Thyroid gland (tissue), 4 donors: ENCODE measurements around the gene GNA15. TPM values are rescaled to one million over a fixed set of nuclear protein-coding genes. Genes with fewer than 3 reads are reported as not detected.

Experiments
- DNase-seq, 2 donors: peaks; one replicate each; pipeline ENCODE4 v3.0.0-alpha.2; 2019
- H3K27ac ChIP-seq, 3 donors: fragments of 200-600 bp; sonication (generic); 1 replicate in 2 of 3; 2 replicates in 1 of 3; pipeline ENCODE4 v1.5.1; 2016 to 2019; ENCODE audit warnings: mild to moderate bottlenecking in 1 of 3, moderate library complexity in 1 of 3
- H3K27me3 ChIP-seq: fragments of 200-600 bp; sonication (generic); one replicate; pipeline ENCODE4 v1.5.1; 2019
- H3K36me3 ChIP-seq, 2 donors: fragments of 200-600 bp; sonication (generic); one replicate each; pipeline ENCODE4 v1.5.1; 2016 to 2019
- H3K4me1 ChIP-seq, 2 donors: fragments of 200-600 bp; sonication (generic); one replicate each; pipeline ENCODE4 v1.5.1; 2017 to 2019
- H3K4me3 ChIP-seq, 3 donors: fragments of 200-600 bp; sonication (generic); replicated peaks in 1 of 3; 1 replicate in 2 of 3; 2 replicates in 1 of 3; pipeline ENCODE4 v1.5.1; 2016; ENCODE audit warnings: mild to moderate bottlenecking in 1 of 3
- H3K9me3 ChIP-seq: fragments of 200-600 bp; sonication (generic); one replicate; pipeline ENCODE4 v1.5.1; 2017
- POLR2A ChIP-seq, 2 donors: fragments of 450-650 bp; IDR thresholded peaks; one replicate each; pipeline ENCODE4 v1.6.1; 2017; ENCODE audit warnings: antibody characterized with exemption in 2 of 2, mild to moderate bottlenecking in 2 of 2, moderate library complexity in 1 of 2
- WGBS, 2 donors: methylation state at CpG; one replicate each; pipeline ENCODE4 v1.1.5; 2017; 5-methylcytosine and 5-hydroxymethylcytosine counted together
- intact Hi-C: fragments of 100-400 bp; cut with DNase I; formaldehyde crosslinking; loops from one replicate; pipeline ENCODE4 v1.15.1; 2023
- total RNA-seq, 4 donors: library from RNA; depleted of rRNA; stranded (reverse); fragments of >200 nt; gene quantifications; one replicate each; pipeline ENCODE4 v1.2.3, GENCODE V29; 2016
- TF ChIP-seq, protein P1 (sequence below), 6 experiments: fragments of 200-600 bp in 3 of 6; fragments of 450-650 bp in 3 of 6; sonication (generic) in 3 of 6; IDR thresholded peaks; one replicate each; pipeline ENCODE4 v1.5.1; 2016 to 2019; ENCODE audit warnings: antibody characterized with exemption in 6 of 6, mild to moderate bottlenecking in 2 of 6, inconsistent platforms in 1 of 6, moderate library complexity in 1 of 6

GNA15 gene
- total RNA-seq, 4 donors from 2014 or later = 0.88 to 4.6 (median 2.1) TPM

DNA sequence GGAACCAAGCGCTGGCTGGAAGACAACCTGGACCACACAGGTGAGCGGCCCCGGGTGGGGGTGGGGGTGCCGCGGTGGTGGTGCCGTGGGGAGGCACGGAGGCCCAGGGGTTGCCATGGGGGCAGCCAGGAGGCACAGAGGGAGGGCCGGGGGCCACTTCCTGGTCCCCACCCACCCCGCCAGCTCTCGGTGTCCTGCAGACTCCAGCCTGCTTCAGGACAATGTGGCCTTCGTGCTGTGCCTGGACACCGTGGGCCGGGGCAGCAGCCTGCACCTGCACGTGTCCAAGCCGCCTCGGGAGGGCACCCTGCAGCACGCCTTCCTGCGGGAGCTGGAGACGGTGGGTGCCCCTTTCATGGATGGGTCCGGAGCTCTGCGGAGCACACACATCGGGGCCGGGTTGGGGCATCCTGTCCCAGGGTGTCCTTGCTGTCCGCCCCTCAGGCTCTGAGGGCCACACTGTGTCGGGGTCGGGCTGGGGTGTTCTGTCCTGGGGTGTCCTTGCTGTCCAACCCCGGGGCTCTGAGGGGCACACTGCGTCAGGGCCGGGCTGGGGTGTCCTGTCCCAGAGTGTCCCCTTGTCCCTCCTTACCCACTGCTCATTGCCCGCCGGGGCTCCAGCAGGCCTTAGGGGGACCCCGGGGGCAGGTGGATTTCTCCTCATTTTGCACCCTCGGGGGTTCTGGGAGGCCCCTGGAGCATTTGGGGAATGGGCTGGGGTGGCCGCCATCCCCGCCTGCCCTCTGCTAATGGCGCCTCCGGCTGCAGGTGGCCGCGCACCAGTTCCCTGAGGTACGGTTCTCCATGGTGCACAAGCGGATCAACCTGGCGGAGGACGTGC is 68.2 kb downstream of the GNA15 start:
- Histone ChIP-seq H3K9me3 (no peaks in the 10 kb centered on the region), H3K4me3 (no peak overlapping the region), H3K4me1 (no peaks in the 10 kb centered on the region), H3K36me3 (peaks cover 29 to 32% of the 10 kb centered on the region in 2 donors), H3K27me3 (no peaks in the 10 kb centered on the region), H3K27ac (no peak overlapping the region)
- intact Hi-C loops = no loop called here
- 95% methylated on average over 13 to 22 of the region's 43 CpGs for WGBS, 2 donors
- no peak for TF ChIP-seq POLR2A (IDR thresholded peaks at IDR 0.05)
- TF ChIP-seq, protein P1, sequence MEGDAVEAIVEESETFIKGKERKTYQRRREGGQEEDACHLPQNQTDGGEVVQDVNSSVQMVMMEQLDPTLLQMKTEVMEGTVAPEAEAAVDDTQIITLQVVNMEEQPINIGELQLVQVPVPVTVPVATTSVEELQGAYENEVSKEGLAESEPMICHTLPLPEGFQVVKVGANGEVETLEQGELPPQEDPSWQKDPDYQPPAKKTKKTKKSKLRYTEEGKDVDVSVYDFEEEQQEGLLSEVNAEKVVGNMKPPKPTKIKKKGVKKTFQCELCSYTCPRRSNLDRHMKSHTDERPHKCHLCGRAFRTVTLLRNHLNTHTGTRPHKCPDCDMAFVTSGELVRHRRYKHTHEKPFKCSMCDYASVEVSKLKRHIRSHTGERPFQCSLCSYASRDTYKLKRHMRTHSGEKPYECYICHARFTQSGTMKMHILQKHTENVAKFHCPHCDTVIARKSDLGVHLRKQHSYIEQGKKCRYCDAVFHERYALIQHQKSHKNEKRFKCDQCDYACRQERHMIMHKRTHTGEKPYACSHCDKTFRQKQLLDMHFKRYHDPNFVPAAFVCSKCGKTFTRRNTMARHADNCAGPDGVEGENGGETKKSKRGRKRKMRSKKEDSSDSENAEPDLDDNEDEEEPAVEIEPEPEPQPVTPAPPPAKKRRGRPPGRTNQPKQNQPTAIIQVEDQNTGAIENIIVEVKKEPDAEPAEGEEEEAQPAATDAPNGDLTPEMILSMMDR (IDR thresholded peaks at IDR 0.05) = no peak
- no peak for DNase-seq

DNA sequence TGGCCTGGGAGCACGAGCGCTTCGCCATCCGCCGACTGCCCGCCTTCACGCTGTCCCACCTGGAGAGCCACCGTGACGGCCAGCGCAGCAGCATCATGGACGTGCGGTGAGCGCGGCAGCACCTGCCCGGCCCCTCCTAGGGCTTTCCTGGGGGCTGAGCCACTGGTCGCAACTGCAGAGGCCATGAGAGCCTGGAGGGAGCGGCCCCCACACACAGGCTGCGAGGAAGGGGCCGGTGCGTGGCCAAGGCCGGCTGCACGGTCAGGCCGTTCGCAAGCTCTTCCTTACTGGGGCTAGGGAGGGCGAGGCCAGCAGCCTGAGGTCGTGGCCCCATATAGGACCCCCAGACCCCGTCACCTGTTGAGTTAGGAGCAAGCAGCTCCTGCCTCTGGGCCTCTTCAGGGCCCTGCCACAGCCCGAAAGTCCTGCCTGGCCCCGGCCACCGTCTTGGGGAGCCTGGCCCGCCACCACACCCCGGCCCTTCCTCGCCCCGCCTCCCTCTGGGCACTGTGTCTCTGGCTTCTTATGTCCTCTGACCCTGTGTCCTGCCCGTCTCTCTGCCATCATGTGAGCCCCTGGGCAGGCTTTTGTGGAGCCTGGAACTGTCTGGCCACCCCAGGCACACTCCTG is 68.9 kb downstream of the GNA15 start:
- intact Hi-C loops = no loop called here
- WGBS, 2 donors = 97 to 99% methylated on average over 15 to 30 of the region's 35 CpGs
- TF ChIP-seq, protein P1 (IDR thresholded peaks at IDR 0.05) = no peak
- no peak for TF ChIP-seq POLR2A (IDR thresholded peaks at IDR 0.05)

DNA sequence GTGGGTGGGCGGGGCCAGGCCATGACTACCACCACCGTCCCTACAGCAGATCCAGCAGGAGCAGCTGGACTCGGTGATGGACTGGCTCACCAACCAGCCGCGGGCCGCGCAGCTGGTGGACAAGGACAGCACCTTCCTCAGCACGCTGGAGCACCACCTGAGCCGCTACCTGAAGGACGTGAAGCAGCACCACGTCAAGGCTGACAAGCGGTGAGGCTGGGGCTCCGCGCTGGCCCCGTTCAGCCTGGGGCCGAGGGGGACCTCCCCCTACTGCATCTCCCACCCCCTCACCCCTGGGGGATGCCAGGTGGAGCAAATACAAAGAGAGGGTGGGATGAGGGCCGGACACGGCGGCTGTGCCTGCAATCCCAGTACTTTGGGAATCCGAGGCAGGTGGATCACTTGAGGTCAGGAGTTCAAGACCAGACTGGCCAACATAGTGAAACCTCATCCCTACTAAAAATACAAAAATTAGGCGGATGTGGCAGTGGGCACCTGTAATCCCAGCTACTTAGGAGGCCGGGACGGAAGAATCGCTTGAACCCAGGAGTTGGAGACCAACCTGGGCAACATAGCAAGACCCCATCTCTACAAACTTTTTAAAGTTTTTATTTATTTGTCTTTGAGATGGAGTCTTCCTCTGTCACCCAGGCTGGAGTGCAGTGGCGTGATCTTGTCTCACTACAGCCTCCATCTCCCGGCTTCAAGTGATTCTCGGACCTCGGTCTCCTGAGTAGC is 70.6 kb downstream of the GNA15 start:
- intact Hi-C loops = no loop called here
- peaks cover 29 to 30% of the 10 kb centered on the region in 2 donors for H3K36me3 ChIP-seq

More for the DNA sequence above, 68.9 kb downstream of the GNA15 start:
- Histone ChIP-seq H3K27me3 (no peaks in the 10 kb centered on the region), H3K4me3 (no peak overlapping the region), H3K27ac (no peak overlapping the region), H3K9me3 (no peaks in the 10 kb centered on the region), H3K4me1 (no peaks in the 10 kb centered on the region), H3K36me3 (peaks cover 29 to 30% of the 10 kb centered on the region in 2 donors)
- DNase-seq = no peak

DNA sequence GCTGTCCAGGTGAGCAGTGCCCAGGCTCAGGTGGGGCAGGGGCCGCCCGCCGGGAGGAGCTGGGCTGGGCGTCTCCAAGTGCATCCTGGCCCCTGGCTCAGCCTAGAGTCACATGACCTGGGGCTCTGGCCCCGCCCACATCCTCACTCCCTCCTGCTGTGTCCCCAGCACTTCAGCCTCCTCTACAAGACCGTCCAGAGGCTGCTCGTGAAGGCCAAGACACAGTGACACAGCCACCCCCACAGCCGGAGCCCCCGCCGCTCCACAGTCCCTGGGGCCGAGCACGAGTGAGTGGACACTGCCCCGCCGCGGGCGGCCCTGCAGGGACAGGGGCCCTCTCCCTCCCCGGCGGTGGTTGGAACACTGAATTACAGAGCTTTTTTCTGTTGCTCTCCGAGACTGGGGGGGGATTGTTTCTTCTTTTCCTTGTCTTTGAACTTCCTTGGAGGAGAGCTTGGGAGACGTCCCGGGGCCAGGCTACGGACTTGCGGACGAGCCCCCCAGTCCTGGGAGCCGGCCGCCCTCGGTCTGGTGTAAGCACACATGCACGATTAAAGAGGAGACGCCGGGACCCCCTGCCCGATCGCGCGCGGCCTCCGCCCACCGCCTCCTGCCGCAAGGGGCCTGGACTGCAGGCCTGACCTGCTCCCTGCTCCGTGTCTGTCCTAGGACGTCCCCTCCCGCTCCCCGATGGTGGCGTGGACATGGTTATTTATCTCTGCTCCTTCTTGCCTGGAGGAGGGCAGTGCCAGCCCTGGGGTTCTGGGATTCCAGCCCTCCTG is 71.8 kb downstream of the GNA15 start:
- whole genome bisulfite sequencing, 2 donors = 94% methylated on average over 30 to 37 of the region's 43 CpGs

More for the DNA sequence above, 70.6 kb downstream of the GNA15 start:
- WGBS, 2 donors = 95 to 96% methylated on average over 16 to 27 of the region's 28 CpGs
- Histone ChIP-seq H3K27ac (no peak overlapping the region), H3K4me1 (no peaks in the 10 kb centered on the region), H3K9me3 (no peaks in the 10 kb centered on the region), H3K4me3 (no peak overlapping the region), H3K27me3 (no peaks in the 10 kb centered on the region)
- no peak for DNase-seq
- TF ChIP-seq, protein P1 (IDR thresholded peaks at IDR 0.05) = no peak
- TF ChIP-seq POLR2A (IDR thresholded peaks at IDR 0.05) = no peak

More for the DNA sequence above, 71.8 kb downstream of the GNA15 start:
- peaks cover 29 to 30% of the 10 kb centered on the region in 2 donors for H3K36me3 ChIP-seq
- H3K27me3 ChIP-seq = no peaks in the 10 kb centered on the region
- H3K4me1 ChIP-seq = no peaks in the 10 kb centered on the region
- H3K27ac ChIP-seq = no peak overlapping the region
- DNase-seq = no peak
- no peak overlapping the region for H3K4me3 ChIP-seq
- intact Hi-C loops = no loop called here
- no peaks in the 10 kb centered on the region for H3K9me3 ChIP-seq
- TF ChIP-seq POLR2A (IDR thresholded peaks at IDR 0.05) = no peak
- TF ChIP-seq, protein P1 (IDR thresholded peaks at IDR 0.05) = no peak
